ENCODE measurements around the gene RAP1A. TPM values are rescaled to one million over a fixed set of nuclear protein-coding genes. Genes with fewer than 3 reads are reported as not detected.
"Not testable (repeated sequence)": the region's sequence is repeated elsewhere in the genome, so short reads cannot be mapped to it uniquely, and the experiment has no call there.

The RAP1A gene
- total RNA-seq, 2 donors from 2014 or later = 84.2 to 103 TPM

- ATAC-seq (no peak), DNase-seq (no peak)
- intact Hi-C loops (cut with DNase I) = no loop called here
These were observed 29.6 kb downstream of the RAP1A start for GRCh38 chr1:111649227-111649626.

- intact Hi-C loops (cut with DNase I) = loop anchor here in 1 of 2 donors (10.0 kb wide), 1 partner anchor 145 kb away; the partner anchor contains the start of genes ADORA3 and TMIGD3
- ATAC-seq = no peak
These were observed 30.1 kb downstream of the RAP1A start for GRCh38 chr1:111649648-111650047.

DNA sequence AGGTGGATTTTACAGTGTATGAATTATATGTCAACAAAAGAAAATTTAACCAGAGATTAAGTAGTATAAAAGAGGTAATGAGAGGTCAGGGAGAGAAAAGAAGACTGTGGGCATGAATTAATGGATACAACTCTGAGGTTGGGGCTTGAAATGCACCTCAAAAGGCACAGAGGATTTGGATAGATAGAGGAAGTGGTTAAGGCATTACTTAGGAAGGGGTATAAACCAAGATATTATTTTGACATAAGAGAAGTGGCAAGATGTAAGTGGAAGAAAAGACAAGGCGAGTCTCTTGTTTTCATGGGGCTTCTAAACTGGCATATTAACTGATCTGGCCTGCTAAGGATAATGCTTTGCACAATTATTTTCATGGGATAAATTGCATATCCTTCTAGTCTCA is 34.1 kb downstream of the RAP1A start:
- ATAC-seq = no peak

More at GRCh38 chr1:111649648-111650047, 30.1 kb downstream of the RAP1A start:
- no peak for DNase-seq

GRCh38 chr1:111654839-111655238 is 35.2 kb downstream of the RAP1A start:
- DNase-seq (no peak), ATAC-seq (no peak)
- intact Hi-C loops (cut with DNase I) = loop anchor here in 1 of 2 donors (10.0 kb wide), 1 partner anchor 150 kb away; the partner anchor contains the start of genes ADORA3 and TMIGD3

More for the DNA sequence above, 34.1 kb downstream of the RAP1A start:
- intact Hi-C loops (cut with DNase I) = loop anchor here in 1 of 2 donors (10.0 kb wide), 1 partner anchor 149 kb away; the partner anchor contains the start of genes ADORA3 and TMIGD3
- DNase-seq = no peak

- DNase-seq (no peak), ATAC-seq (peak; percentile 47 to 76)
- intact Hi-C loops (cut with DNase I) = loop anchor here (2.0 to 10.0 kb wide), 3 partner anchors 148 to 174 kb away; partner anchors contain the start of genes ADORA3 (in 1 of the 2) and TMIGD3 (in 1 of the 2)
These were observed 36.8 kb downstream of the RAP1A start for GRCh38 chr1:111656086-111657017.

GRCh38 chr1:111658622-111659021 is 39.0 kb downstream of the RAP1A start:
- ATAC-seq (no peak), DNase-seq (no peak)
- intact Hi-C loops (cut with DNase I) = loop anchor here in 1 of 2 donors (10.0 kb wide), 1 partner anchor 154 kb away; the partner anchor contains the start of genes ADORA3 and TMIGD3

GRCh38 chr1:111660204-111661150 is 40.9 kb downstream of the RAP1A start:
- intact Hi-C loops (cut with DNase I) = no loop called here

GRCh38 chr1:111664652-111665051 is 45.1 kb downstream of the RAP1A start:
- DNase-seq (no peak), ATAC-seq (no peak)
- intact Hi-C loops (cut with DNase I) = no loop called here

More at GRCh38 chr1:111660204-111661150, 40.9 kb downstream of the RAP1A start:
- ATAC-seq = peak; percentile 44
- no peak for DNase-seq

DNA sequence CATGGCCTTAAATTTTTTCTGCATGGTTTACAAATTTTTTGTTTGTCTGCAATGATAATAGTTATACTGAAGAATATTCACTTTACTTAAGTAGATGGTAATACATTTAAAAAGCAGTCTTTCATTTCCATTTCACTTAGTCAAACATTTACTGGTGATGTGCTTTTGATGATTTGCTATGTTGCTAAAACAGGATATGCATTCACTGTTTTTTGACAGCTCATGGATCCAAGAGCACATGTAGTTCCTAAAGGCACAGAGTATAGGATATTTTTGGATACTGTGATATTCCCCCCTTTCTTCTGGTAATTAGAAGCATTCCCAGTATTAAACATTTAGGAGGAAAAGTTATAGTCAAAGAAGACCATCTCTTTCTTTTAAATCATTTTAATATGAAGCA is 45.9 kb downstream of the RAP1A start:
- intact Hi-C loops (cut with DNase I) = no loop called here
- ATAC-seq (no peak), DNase-seq (no peak)

DNA sequence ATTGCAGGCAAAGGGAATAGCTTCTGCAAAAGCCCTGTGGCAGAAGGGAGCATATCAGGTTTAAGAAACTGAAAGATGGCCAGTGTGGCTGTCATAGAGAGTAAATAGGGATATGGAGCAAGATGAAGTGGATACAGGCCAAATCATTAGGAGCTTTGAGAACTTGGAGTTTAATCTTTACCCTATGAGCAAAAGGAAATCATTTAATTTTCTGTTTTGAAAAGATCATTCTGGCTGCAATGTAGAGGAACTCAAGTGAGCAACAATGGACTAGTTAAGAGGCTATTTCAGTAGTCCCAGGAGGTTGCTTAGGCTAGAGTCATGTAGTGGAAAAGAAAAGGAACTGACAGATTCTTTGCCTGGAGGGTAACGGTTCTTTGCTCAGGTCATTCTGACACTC is 47.2 kb downstream of the RAP1A start:
- intact Hi-C loops (cut with DNase I) = no loop called here
- peak; percentile 34 to 38 for ATAC-seq
- DNase-seq = no peak

DNA sequence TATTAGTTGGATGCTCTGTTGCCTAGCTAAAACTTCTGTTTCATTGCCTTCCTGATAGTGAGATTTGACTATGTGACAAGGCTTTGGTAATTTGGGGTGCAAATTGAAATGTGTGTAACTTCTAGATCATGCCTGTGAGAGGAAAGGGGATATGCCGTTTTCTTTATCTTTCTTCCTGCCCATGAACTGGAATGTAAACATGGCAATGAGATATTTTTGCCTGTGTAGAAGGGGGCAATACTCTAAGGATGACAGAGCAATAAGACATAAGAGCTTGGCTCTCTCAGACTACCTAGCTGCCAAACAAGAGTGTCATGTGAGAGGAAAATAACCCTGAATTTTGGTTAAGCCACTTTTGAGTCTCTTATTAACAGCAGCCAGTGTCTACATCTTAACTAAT is 49.7 kb downstream of the RAP1A start:
- ATAC-seq = peak in 1 of 2 donors; percentile 25
- intact Hi-C loops (cut with DNase I) = no loop called here
- DNase-seq = no peak

DNA sequence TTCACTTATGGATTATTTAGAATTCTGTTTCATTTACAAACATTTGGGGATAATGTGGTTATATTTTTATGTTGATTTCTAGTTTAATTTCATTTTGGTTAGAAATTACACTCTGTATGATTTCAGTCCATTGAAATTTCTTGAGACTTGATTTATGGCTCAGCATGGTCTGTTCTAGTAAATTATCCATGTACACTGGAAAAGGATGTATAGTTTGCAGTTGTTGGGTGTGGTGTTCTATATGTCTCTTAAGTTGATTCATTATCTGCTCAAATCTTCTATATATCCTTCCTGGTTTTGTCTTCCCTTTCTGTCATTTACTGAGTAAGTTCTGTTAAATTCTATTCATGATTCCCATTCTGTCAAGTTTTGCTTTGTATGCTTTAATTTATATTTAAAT is 52.3 kb downstream of the RAP1A start:
- DNase-seq = no peak
- ATAC-seq = no peak
- intact Hi-C loops (cut with DNase I) = no loop called here

GRCh38 chr1:111672331-111672730 is 52.7 kb downstream of the RAP1A start:
- intact Hi-C loops (cut with DNase I) = no loop called here
- ATAC-seq (peak in 1 of 2 donors; percentile 42), DNase-seq (no peak)

- ATAC-seq (no peak), DNase-seq (no peak)
- intact Hi-C loops (cut with DNase I) = no loop called here
These were observed 58.0 kb downstream of the RAP1A start for GRCh38 chr1:111677604-111678003.

DNA sequence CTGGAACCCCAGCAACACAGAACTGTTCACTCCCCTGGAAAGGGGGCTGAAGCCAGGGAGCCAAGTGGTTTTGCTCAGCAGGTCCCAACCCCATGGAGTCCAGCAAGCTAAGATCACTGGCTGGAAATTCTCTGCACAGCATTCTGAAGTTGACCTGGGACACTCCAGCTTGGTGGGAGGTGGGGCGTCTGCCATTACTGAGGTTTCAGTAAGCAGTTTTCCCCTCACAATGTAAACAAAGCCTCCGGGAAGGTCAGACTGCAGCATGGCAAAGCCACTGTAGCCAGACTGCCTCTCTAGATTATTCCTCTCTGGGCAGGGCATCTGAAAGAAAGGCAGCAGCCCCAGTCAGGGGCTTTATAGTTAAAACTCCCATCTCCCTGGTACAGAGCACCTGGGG is 60.0 kb downstream of the RAP1A start:
- ATAC-seq (no peak), DNase-seq (no peak)
- intact Hi-C loops (cut with DNase I) = no loop called here

GRCh38 chr1:111680212-111680800 is 60.7 kb downstream of the RAP1A start:
- intact Hi-C loops (cut with DNase I); DNase-seq; ATAC-seq: not testable (repeated sequence)

DNA sequence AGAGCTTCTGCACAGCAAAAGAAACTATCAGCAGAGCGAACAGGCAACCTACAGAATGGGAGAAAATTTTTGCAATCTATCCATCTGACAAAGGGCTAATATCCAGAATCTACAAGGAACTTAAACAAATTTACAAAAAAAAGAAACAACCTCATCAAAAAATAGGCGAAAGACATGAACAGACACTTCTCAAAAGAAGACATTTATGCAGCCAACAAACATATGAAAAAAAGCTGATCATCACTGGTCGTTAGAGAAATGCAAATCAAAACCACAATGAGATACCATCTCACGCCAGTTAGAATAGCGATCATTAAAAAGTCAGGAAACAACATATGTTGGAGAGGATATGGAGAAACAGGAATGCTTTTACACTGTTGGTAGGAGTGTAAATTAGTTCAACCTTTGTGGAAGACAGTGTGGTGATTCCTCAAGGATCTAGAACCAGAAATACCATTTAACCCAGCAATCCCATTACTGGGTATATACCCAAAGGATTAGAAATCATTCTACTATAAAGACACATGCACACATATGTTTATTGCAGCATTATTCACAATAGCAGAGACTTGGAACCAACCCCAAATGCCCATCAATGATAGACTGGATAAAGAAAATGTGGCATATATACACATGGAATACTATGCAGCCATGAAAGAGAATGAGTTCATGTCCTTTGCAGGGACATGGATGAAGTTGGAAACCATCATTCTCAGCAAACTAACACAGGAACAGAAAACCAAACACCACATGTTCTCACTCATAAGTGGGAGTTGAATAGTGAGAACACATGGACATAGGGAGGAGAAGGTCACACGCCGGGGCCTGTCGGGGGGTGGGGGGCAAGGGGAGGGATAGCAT is 65.9 kb downstream of the RAP1A start:
- DNase-seq; intact Hi-C loops (cut with DNase I); ATAC-seq: not testable (repeated sequence)

- intact Hi-C loops (cut with DNase I) = no loop called here
- DNase-seq (peak; percentile 53), ATAC-seq (peak; percentile 67 to 78)
These were observed 70.7 kb downstream of the RAP1A start for GRCh38 chr1:111690306-111690617.

Measured in left cardiac atrium (tissue), 4 donors.